HG03575 (cell line): ENCODE measurements around the gene AFG3L2.

Experiments
- ATAC-seq: cut with Tn5 transposase; IDR thresholded peaks from one replicate; pipeline ENCODE4 v1.9.1; 2021; ENCODE audit not compliant: unreplicated experiment, insufficient number of reproducible peaks, low FRiP score; ENCODE audit errors: extremely low read depth

The AFG3L2 gene

DNA sequence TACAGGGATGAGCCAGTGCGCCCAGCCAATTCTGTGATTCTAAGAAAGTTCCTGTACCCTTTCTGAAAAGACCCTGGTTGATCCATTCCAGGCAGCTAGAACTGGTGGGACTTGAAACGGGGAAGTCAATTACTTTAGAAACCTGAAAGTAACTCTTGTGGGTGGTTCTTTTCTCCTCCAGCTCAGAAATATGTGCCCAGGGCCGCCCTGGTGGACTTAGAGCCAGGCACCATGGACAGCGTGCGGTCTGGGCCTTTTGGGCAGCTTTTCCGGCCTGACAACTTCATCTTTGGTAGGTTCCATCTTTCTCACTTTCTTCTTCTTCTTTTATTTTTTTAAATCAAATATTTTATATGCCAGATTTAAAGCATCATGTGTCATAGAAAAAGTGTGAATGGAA lies 66.3 kb downstream of the AFG3L2 start:
- ATAC-seq: no peak

DNA sequence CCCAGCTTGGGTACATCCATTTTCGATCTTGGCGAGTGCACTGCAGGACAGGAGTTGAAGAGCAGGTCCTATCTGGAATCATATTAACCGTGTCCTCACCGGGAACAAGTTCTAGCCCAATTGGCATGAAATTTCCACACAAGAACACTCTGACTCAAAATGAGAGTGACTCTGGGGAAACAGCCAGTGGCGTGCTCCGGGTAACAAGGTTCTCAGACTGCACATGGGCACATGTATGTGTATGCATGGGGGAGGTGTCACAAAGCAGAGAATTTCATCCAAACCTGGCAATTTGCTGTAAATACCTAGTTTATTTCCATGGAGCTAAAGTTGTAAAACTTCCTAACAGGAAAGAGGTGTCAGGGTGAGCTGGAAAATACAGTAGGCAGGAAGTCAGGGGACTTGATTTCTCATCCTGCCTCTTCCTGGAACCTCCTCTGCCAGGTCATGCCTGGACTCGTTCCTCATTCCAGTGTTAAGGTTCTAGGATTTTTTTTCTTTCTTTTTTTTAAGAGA lies 67.3 kb downstream of the AFG3L2 start:
- ATAC-seq: no peak

DNA sequence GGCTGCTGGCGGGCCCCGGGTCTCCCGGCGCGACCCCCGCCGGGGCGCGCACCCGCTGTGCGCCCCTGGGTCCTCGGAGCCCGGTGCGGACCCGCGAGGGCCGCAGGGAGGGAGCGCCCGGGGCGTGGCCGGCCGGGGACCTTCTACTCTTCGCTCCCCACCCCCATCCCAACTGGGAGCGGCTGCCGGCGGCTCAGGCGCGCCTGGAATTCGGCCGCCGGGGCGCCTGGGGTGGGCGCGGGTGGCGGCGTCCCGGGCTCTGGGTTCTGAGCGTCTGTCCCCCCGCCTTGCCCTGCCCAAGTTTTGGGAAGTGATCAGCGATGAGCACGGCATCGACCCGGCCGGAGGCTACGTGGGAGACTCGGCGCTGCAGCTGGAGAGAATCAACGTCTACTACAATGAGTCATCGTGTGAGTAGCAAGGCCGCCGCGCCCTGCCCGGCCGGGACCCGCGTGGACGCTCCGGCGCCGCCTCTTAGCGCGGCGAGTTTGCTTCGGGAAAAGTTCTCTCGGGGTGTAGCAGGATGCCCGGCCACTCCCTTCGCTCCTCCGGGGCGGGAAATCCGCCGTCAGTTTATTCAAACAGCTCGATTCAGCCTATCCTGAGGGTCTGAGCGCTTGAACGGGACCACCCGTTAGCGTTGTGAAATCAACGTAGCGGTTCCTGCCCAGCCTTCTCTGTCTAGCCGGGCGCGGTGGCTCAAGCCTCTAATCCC lies 68.5 kb downstream of the AFG3L2 start:
- ATAC-seq: no peak

DNA sequence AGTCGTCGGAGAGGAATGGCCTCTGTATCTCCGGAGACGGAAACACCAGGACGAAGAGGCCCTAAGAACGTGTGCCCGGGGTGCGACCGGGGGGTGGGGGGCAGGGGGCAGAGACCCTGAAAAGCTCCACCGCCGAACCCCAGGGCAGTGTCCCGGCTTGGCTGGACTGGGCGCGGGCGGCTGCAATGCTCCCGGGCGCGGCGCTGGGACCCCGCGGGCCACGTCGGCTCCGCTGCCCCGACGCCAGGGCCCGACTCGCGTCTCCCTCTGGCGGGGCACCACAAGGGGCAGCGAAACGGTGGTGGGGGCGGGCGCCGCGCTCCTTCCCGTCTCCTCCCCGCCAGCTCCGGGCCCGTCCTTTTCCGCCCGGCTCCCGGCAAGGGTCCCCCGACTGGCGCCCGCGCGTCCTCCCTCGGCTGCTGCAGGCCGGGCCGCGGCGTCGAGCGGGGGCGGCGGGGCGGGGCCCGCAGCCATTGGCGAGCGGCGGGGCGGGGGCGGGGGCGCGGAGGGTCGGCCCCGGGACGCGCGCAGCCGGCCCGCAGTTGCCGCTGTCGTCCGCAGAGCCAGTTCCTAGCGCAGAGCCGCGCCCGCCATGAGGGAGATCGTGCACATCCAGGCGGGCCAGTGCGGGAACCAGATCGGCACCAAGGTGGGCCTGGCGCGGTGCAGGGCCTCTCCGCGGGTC lies 69.2 kb downstream of the AFG3L2 start, which contains the start of gene TUBB6:
Gene TUBB6 (plus strand): TSS at position 541 of the 685 bp plus-strand sequence. CDS start 52 bp downstream, at position 593.
- no peak for ATAC-seq

DNA sequence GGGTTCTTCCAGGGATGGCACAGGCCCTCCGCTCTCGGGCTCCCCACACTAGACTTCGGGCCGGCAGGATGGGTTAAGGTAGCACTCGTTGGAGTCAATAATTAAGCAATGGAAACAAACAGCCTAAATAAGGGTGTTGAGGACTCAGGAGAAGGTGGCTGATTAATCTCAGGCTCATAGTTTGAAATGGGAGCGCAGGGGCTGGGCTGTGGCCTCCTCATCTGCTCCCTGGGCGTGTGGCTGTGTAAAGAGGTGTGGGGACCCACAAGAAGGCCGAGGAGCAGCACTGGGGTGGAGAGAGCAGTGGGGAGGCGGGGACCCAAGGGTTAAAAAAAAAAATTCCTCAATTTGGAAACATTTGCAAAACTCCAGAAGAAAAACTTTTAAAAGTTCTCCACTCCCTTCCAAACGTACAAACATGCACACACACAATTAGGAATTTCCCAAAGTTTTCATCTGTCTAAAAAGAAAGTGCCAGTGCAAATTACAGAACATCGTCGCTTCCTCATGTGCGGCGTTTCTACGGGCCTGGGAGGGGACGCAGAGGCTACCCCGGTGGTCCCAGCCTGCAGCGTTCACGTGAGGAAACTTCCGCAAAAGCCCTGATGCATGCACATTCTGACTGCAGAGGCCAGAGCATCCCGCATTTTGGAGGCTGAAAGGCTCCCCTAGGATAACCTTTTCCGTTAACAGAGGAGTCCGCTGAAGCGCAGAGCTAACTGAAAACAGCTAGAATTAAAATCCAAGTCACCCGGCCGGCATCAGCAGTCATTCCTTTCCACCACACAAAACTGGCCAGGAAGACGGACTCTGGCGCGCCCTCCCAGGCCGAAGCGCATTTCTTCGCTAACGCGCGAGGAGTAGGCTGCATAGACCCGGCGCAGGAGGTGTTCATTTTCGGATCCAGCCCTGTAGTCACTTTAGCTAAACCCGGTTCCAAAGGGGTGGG lies 70.0 kb downstream of the AFG3L2 start:
- ATAC-seq: no peak

DNA sequence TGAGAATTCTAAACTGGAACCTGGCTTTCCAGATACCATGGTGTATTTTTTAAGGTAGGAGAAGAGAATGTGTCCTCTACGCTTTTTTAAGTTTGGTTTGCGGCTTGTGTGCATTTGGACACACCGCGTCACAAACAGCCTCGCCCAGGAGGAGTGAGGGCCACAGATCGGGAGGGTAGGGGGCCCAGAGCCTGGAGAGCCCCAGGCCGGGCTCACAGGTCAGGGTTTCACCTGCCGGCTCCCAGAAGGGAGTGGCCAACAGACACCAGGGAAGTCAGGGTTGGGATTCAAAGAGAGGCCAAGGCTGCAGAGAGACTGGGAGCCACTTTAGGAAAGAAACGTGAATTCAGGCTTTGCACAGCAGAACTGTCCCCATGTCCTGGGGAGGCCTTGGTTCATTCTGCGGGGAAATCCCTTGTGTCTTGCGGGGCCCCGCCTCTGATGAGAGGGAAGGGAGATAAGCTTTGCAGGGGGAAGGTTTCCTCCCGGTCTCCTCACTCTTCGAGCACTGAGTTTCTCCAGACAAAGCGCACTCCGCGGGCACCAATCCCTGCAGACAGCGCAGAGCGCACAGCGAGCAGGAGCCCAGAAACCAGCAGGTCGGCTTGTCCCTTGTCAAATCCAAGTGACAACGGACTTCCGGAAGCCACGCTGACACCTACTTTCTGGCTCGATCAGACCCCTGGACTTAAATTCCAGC lies 70.9 kb downstream of the AFG3L2 start:
- no peak for ATAC-seq

DNA sequence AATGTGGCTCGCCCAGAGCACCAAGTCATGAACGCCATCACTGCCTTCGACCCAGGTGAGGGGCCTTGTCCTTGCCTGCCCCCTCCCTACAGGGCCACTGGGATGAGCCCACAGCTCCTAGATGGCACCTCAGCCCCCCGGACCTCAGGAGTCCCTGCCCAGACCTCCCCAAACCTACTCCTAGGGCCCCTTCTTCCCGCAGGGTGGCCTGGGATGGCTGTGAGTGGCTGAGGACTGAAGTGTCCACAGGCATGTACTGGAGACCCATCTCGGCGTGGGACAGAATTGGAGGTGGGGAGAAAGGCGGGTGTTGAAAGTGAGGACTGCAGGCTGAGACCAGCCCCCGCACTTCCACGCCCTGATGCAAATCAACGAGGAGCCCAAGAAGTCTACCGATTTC lies 71.8 kb downstream of the AFG3L2 start:
- ATAC-seq: no peak

DNA sequence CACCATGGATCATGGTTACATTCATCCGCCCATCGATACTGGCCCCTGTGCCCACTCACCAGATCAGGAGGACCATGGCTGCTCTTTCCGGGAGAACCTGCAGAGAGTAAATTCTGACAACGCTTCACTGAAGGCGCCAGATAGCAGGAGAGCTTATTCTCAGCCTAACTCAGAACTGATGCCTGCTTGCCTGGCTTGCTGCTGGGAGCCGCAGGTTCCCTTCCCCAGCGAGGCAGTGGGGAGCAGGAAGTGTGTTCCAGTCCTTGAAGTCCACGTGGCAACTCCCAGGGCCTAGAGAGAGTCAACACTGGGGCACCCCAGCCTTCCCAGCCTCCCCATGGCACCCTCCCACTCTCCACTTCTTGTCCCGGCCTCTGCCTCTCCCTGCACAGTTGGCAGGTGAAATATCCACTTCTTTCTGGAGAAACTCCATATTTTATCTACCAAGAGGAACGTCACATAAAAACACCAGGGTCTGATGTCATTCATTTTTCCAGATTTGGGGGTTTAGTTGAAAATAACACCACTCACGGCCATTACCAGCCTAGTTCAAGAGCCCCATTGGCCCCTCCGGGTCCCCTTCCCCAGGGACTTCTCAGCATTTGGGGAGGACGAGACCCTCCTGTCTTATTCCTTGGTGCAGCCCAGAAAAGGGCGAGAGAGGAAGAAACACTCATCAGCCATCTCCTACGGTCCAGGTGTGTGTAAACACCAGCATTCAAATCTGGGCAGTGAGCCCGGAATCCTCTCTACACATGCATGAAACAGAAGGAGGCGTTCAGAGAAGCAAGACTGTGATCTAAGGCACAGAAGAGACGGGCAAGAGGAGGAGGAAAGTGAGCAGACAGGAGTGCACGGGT lies 72.4 kb downstream of the AFG3L2 start:
- no peak for ATAC-seq

DNA sequence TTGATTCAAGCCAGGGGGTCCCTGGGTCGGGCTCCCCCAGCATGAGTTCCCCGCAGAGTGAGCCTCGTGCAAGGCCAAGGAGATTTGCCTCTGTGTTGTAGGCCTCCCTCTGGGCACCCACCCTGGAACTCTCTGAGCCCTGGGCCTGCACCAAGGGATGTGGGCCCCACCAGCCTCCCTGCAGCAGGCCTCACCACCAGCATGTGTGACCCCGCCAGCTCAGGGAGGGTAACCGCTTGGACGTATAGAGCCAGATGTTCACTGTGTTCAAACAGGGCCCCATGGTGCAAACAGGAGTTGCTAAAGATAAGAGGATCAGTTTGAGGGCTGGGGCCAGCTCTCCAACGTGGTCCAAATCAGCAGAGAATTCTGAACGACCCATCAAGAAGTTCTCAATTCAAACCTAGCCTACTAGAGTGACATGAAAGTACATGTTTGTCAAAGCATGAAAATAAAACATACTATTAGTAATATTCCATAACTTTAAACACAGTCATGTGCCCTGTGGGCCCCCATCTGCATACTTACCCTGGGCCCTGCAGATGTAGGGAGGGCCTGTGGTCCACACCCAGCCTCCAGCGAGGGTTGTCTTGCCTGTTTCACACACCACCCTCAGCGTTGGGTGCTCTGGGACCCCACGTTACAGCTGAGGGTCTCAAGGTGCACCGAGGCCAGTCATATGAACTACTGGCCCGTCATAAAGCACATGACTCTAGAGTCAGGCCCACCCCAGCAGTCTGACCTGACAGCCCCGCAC lies 74.5 kb downstream of the AFG3L2 start:
- no peak for ATAC-seq

DNA sequence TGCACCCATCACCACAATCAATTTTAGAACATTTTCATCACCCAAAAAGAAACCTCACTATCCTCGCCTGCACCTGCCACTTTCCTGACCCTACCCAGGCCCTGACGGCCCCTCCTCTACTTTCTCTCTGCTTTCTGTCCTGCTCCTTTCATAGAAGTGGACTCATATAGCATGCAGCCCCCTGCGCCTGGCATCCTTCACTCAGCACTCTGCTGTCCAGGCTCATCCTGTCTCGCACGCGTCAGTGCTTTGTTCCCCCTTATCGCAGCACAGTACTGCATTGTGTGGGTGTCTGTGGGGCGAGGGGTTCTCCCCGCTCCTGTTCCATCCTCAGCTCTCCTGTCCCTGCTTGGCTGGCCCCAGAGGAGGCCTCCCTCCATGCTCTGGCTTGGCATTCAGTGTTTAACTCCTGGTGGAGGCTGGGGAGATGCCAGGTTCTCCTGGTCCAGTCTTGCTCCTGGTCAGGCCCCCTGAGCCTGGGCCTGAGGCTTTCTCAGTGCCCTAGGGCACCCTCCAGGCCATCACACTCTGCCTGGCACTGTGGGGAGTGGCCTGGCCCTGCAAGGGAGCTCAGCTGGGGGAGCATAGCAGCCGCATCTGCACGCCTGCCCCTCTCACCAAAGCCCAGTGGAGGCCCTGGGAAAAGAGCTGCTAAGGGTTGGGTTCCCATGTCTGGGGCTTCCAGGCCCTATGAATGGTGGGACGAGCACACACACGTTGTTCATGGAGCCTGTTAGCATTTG lies 75.6 kb downstream of the AFG3L2 start:
- no peak for ATAC-seq

DNA sequence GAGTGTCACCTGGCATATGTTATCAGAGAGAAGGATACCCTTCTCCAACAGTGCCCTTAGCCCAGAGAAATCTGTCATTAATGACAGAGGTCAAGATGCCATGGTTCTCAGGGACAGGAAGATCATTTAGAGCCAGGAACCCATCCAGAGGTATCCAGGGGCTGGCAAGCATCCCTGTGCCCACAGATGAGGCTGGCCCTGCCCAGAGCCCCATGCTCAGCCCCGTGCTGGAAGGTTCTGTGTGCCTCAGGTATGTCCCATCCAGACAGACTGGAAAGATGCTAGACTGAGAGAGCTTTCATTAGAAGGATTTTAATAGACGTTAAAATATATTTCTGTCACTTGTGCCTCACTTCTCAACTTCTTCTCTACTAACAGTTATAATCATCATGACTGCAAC lies 77.2 kb downstream of the AFG3L2 start:
- ATAC-seq: no peak

DNA sequence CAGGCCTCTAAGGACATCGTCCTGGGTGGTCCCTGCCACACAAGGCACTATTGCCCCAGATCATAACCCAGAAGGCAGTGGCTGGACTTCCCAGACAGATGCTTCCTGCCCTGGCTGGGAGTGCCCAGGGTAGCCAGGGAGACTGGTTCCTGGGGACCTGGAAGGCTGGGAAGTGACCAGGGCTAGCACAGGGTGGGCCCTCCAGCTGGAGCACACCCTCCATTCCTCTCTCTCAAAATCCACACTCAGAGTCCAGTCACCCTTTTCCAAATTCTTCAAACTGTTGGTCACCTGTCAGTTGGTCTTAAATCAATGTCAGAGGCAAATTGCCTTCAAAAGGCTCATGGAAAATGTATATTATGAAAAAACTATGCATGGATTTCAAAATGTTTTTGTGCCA lies 80.6 kb downstream of the AFG3L2 start:
- no peak for ATAC-seq

DNA sequence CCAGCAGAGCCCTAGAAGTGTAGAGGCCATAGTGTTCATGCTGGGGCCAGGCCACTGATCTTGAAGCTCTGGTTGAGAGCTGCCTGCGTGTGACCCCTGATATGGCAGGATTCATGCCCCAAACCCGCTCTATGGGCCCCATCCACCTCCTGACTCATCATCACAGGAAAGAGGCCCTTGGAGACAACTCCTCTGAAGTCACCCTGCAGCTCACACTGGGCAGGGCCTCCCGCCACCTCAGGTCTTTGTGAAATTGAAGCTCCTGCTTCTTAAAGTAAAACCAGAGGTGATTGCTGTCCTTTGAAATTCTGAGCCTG lies 81.0 kb downstream of the AFG3L2 start:
- ATAC-seq: no peak

DNA sequence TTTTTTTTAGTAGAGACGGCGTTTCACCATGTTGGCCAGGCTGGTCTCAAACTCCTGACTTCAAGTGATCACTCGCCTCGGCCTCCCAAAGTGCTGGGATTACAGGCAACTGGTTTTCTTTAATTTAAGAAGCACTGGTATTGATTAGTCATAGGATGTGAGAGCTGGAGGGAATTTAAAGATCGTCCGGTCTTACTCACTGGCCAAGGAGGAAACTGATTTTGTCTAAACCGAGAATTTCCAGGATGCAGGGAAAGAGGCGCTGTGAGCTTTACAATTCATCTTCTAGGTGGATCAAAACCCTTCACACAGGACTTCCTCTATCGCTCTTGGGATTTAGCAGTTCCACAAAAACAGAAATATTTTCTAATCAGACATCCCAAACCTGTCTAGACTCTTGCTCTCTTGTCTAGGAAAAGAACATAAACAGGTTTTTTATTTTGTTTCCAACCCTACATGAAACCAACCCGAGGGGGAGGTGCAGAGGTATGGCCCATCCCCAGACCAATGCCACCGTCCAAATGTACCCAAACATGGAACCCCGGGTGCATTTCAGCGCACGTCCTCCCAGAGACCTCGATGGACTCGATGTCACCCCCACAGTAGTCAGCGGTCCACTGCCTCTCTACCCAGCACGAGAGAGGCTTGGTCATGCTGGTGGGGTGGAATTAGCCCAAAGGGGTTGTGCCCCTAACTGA lies 81.5 kb downstream of the AFG3L2 start:
- ATAC-seq: no peak

DNA sequence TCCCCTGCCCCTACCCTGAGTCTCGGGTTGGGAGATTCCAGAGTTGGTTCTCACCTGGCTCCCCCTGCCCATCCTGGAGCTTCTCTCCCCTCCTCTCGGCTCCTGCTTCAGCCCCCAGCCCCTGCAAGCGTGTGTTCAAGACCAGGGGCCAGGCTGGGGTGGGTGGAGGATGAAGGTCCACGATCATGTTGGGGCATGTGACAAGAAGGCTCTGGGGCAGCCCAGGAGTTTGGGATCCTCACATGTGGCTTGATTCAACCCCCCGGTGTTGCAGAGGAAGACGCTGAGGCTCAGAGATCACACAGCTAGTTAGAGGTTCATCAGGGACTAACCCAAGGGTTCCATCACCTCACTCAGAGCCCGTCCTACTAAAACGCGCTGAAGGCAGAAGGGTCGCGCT lies 83.2 kb downstream of the AFG3L2 start:
- no peak for ATAC-seq

DNA sequence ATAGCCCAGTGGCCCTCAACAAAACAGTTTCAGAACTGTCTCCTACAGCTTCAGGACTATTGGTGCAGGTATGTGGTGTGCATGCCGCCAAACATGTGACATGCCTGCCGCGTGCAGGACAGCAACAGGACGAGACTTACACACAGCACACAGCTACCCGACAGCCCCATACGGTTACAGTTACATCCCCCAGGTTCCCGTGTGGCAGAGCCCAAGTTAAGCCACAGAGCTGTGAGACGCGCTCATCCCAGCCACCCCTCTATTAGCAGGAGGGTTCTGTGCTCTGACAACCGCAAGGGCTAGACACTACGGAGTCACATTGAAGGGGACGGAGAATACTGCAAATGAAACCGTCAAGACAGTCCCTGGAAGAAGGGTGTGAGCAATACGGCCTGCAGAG lies 85.3 kb downstream of the AFG3L2 start:
- no peak for ATAC-seq
